Esophagus squamous epithelium (tissue), 5 donors: ENCODE measurements around the gene CLCNKA. TPM values are rescaled to one million over a fixed set of nuclear protein-coding genes. Genes with fewer than 3 reads are reported as not detected.

Experiments used
- DNase-seq: peaks from one replicate; lab custom pipeline; 2025; lab: John Stamatoyannopoulos, UW
- H3K27ac ChIP-seq, 4 donors: fragments of 200-600 bp; sonication (generic); one replicate each; pipeline ENCODE4 v1.5.1; 2016 to 2019; ENCODE audit warnings: mild to moderate bottlenecking in 1 of 4
- H3K27me3 ChIP-seq, 4 donors: fragments of 200-600 bp; sonication (generic); 1 replicate in 3 of 4; 2 replicates in 1 of 4; pipeline versions ENCODE4 v1.5.1 to v1.6.0; 2017 to 2021; ENCODE audit warnings: antibody characterized with exemption in 1 of 4
- H3K36me3 ChIP-seq, 3 donors: fragments of 200-600 bp; sonication (generic); one replicate each; pipeline ENCODE4 v1.5.1; 2016 to 2019
- H3K4me1 ChIP-seq, 3 donors: fragments of 200-600 bp; sonication (generic); one replicate each; pipeline ENCODE4 v1.5.1; 2017 to 2019
- H3K4me3 ChIP-seq, 4 donors: fragments of 200-600 bp; sonication (generic); 1 replicate in 3 of 4; 2 replicates in 1 of 4; pipeline ENCODE4 v1.5.1; 2016 to 2019; ENCODE audit warnings: mild to moderate bottlenecking in 2 of 4, moderate library complexity in 1 of 4
- H3K9me3 ChIP-seq, 3 donors: fragments of 200-600 bp; sonication (generic); one replicate each; pipeline ENCODE4 v1.5.1; 2016 to 2019
- POLR2A ChIP-seq, 4 donors: fragments of 450-650 bp; IDR thresholded peaks; one replicate each; pipeline ENCODE4 v1.6.1; 2017; ENCODE audit warnings: antibody characterized with exemption in 4 of 4, mild to moderate bottlenecking in 4 of 4, moderate library complexity in 3 of 4
- WGBS, 2 donors: methylation state at CpG; one replicate each; pipeline ENCODE4 v1.1.5; 2018; 5-methylcytosine and 5-hydroxymethylcytosine counted together
- intact Hi-C: fragments of 100-400 bp; cut with DNase I; formaldehyde crosslinking; loops from one replicate; pipeline ENCODE4 v1.15.0; 2022
- total RNA-seq, 4 donors: library from RNA; depleted of rRNA; stranded (reverse); fragments of >200 nt; gene quantifications; one replicate each; pipeline ENCODE4 v1.1.0, GENCODE V29; 2016
- TF ChIP-seq, protein P1 (sequence below), 6 experiments: fragments of 450-650 bp in 4 of 6; fragments of 200-600 bp in 2 of 6; sonication (generic) in 2 of 6; IDR thresholded peaks; one replicate each; pipeline ENCODE4 v1.5.1; 2016 to 2019; ENCODE audit warnings: antibody characterized with exemption in 6 of 6, mild to moderate bottlenecking in 4 of 6, moderate library complexity in 4 of 6
- donor health status: DM: yes; HTN: yes; CAD: no.

CLCNKA gene
- total RNA-seq, 4 donors from 2014 or later = not detected

DNA sequence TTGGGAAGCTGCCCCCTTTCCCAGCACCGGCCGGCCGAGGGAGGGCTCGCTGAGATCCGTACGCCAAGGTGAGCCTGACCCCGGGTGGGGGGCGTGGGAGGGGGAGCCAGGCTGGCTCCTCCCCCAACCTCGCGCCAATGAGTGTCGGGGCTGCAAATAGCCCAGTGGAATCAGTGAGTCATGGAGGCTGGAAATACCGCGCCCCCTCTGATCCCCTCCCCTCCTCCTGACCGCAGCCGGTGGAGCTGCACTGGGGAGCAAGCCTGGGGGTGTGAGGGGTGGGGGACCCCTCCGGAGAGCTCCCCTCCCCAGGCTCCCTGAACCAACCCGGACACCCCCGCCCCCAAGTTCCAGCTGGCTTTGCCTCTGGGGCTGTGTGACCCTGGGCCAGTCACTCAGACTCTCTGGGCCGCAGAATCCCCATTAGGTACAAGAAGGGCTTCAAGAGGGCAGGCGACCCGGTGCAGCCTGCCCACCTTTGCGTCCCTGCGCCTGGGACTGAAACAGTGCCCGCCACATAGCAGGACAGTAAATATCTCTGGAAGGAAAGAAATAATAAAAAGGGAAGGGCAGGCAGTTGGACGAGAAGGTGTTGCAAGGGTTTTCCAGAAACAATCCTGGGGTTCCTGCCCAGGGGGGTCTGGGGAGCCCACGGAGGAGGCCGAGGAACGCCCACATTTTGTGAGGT, 8.5 kb upstream of the CLCNKA start:
- Histone ChIP-seq H3K27me3 (no peaks in the 10 kb centered on the region), H3K9me3 (no peaks in the 10 kb centered on the region), H3K36me3 (no peaks in the 10 kb centered on the region), H3K4me3 (peak overlapping the region; percentile 22 to 58 (median 42)), H3K27ac (peak overlapping the region; percentile 64 to 91 (median 84)), H3K4me1 (peaks cover 16 to 69% (median 30%) of the 10 kb centered on the region in 3 donors)
- no peak for TF ChIP-seq POLR2A (IDR thresholded peaks at IDR 0.05)
- TF ChIP-seq, protein P1, sequence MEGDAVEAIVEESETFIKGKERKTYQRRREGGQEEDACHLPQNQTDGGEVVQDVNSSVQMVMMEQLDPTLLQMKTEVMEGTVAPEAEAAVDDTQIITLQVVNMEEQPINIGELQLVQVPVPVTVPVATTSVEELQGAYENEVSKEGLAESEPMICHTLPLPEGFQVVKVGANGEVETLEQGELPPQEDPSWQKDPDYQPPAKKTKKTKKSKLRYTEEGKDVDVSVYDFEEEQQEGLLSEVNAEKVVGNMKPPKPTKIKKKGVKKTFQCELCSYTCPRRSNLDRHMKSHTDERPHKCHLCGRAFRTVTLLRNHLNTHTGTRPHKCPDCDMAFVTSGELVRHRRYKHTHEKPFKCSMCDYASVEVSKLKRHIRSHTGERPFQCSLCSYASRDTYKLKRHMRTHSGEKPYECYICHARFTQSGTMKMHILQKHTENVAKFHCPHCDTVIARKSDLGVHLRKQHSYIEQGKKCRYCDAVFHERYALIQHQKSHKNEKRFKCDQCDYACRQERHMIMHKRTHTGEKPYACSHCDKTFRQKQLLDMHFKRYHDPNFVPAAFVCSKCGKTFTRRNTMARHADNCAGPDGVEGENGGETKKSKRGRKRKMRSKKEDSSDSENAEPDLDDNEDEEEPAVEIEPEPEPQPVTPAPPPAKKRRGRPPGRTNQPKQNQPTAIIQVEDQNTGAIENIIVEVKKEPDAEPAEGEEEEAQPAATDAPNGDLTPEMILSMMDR (IDR thresholded peaks at IDR 0.05) = no peak
- no peak for DNase-seq
- 13 to 19% methylated on average over 8 to 9 of the region's 28 CpGs for WGBS, 2 donors
- intact Hi-C loops = no loop called here

DNA sequence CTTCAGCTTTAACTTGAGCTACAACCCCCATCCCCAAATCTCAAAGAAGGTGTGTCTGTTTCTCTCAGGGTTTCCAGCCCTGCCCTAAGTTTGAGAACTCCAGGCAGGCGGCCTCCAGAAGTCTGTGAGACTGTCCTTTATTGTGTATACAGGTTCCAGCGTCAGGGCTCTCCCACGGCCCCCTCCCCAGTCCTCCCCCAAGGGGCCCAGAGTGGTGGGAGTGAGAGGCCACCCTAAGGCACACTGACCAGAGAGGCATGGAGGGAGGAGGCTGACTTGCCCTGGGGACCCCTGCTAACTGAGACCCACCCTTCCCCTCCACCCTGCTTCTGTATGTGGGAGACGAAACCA, 8.0 kb upstream of the CLCNKA start:
- H3K4me1 ChIP-seq = peaks cover 21 to 69% (median 30%) of the 10 kb centered on the region in 3 donors
- no peaks in the 10 kb centered on the region for H3K9me3 ChIP-seq
- H3K27ac ChIP-seq = peak overlapping the region; percentile 36 to 91 (median 84)
- WGBS, 2 donors = 55% methylated on average over 2 of the region's 4 CpGs; no CpG with 5 or more reads in 1 of the 2 donors
- H3K4me3 ChIP-seq = no peak overlapping the region
- no peaks in the 10 kb centered on the region for H3K27me3 ChIP-seq
- TF ChIP-seq, protein P1 (IDR thresholded peaks at IDR 0.05) = no peak
- no peak for TF ChIP-seq POLR2A (IDR thresholded peaks at IDR 0.05)
- no peaks in the 10 kb centered on the region for H3K36me3 ChIP-seq
- DNase-seq = no peak
- intact Hi-C loops = no loop called here

GRCh38 chr1:16014509-16015482, 7.0 kb upstream of the CLCNKA start:
- Histone ChIP-seq H3K27me3 (no peaks in the 10 kb centered on the region), H3K4me1 (peaks cover 28 to 78% (median 39%) of the 10 kb centered on the region in 3 donors), H3K27ac (peak overlapping the region; percentile 67 to 91 (median 84)), H3K9me3 (no peaks in the 10 kb centered on the region), H3K4me3 (no peak overlapping the region), H3K36me3 (no peaks in the 10 kb centered on the region)
- 59 to 61% methylated on average over 6 to 8 of the region's 17 CpGs for WGBS, 2 donors
- TF ChIP-seq, protein P1 (IDR thresholded peaks at IDR 0.05) = no peak
- no peak for TF ChIP-seq POLR2A (IDR thresholded peaks at IDR 0.05)
- intact Hi-C loops = no loop called here
- no peak for DNase-seq

DNA sequence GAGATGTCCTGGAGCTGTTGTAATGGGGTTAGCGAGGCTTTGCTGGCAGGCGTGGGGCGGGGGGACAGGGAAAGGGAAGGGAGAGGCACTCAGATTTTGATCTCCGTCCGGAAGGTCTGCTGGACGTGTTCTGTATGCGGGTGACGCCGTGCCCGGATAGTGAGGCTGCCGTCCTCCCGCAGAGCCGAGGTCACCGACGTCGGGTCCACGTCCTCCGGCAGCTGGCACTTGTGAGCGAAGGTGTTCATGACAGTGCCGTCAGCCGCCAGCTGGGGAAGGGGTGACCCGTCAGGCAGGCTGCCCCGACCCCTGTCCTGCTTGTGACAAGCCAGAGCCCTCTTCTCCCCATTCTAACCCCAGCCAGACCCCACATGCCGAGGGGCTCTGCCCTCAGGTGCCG, 6.3 kb upstream of the CLCNKA start:
- 97 to 100% methylated on average over 3 to 5 of the region's 25 CpGs for WGBS, 2 donors
- TF ChIP-seq, protein P1 (IDR thresholded peaks at IDR 0.05) = no peak
- TF ChIP-seq POLR2A (IDR thresholded peaks at IDR 0.05) = no peak
- Histone ChIP-seq H3K4me3 (peak overlapping the region in 1 of 4 donors; percentile 60), H3K4me1 (peaks cover 28 to 84% (median 43%) of the 10 kb centered on the region in 3 donors), H3K36me3 (no peaks in the 10 kb centered on the region), H3K27ac (peak overlapping the region; percentile 67 to 91 (median 84)), H3K9me3 (no peaks in the 10 kb centered on the region), H3K27me3 (no peaks in the 10 kb centered on the region)
- no peak for DNase-seq
- intact Hi-C loops = no loop called here
